HuH-7.5 (cell line): ENCODE data around the gene SKAP1.

ENCODE experiments used
- DNase-seq: peaks from one replicate; pipeline ENCODE4 v3.0.0; 2011; ENCODE audit warnings: low spot score

SKAP1 gene

GRCh38 chr17:48173191-48173984 lies 256.6 kb downstream of the SKAP1 start:
- no peak for DNase-seq

GRCh38 chr17:48169926-48170325 lies 260.1 kb downstream of the SKAP1 start:
- no peak for DNase-seq

- DNase-seq: no peak
These were observed 266.2 kb downstream of the SKAP1 start for GRCh38 chr17:48163809-48164208.

- no peak for DNase-seq
These were observed 267.0 kb downstream of the SKAP1 start for GRCh38 chr17:48162946-48163506.

- no peak for DNase-seq
These were observed 267.6 kb downstream of the SKAP1 start for GRCh38 chr17:48162306-48162934.

GRCh38 chr17:48161127-48161905 lies 268.7 kb downstream of the SKAP1 start:
- no peak for DNase-seq

- no peak for DNase-seq
These were observed 269.6 kb downstream of the SKAP1 start for GRCh38 chr17:48160177-48161081.

- DNase-seq: no peak
These were observed 270.8 kb downstream of the SKAP1 start for GRCh38 chr17:48159232-48159631.

- DNase-seq: no peak
These were observed 274.0 kb downstream of the SKAP1 start for GRCh38 chr17:48155889-48156611.

GRCh38 chr17:48153691-48154358 lies 276.2 kb downstream of the SKAP1 start:
- DNase-seq: no peak

- DNase-seq: no peak
These were observed 277.7 kb downstream of the SKAP1 start for GRCh38 chr17:48152289-48152688.

GRCh38 chr17:48151220-48151619 lies 278.8 kb downstream of the SKAP1 start:
- DNase-seq: no peak

GRCh38 chr17:48150597-48151001 lies 279.4 kb downstream of the SKAP1 start:
- DNase-seq: no peak

GRCh38 chr17:48149787-48150463 lies 280.1 kb downstream of the SKAP1 start:
- no peak for DNase-seq

GRCh38 chr17:48148854-48149786 lies 280.9 kb downstream of the SKAP1 start:
- no peak for DNase-seq

GRCh38 chr17:48148029-48148770 lies 281.8 kb downstream of the SKAP1 start:
- DNase-seq: no peak

GRCh38 chr17:48144976-48145798 lies 284.8 kb downstream of the SKAP1 start:
- DNase-seq: no peak
